Activated T-cell treated with anti-CD3 and anti-CD28 coated beads, Interleukin-2, amount 50 U/mL, for 72 hours (primary cell): ENCODE measurements around the gene PTPRK. TPM values are rescaled to one million over a fixed set of nuclear protein-coding genes. Genes with fewer than 3 reads are reported as not detected.

ENCODE experiments used
- ATAC-seq, 2 donors: fragments of 150-1000 bp; cut with Tn5 transposase; replicated peaks in 1 of 2; 2 replicates each; pipeline ENCODE4 v1.10.0; 2021; ENCODE audit warnings: moderate library complexity in 2 of 2, mild to moderate bottlenecking in 1 of 2
- DNase-seq, 2 donors: peaks; one replicate each; pipeline ENCODE4 v3.0.0; 2021 to 2022; ENCODE audit warnings: mixed read lengths in 1 of 2
- H3K27ac Mint-ChIP-seq: one replicate; pipeline ENCODE4 v1.8.0; 2022; ENCODE audit warnings: mild to moderate bottlenecking, moderate library complexity, mixed read lengths
- H3K27me3 Mint-ChIP-seq: one replicate; pipeline ENCODE4 v1.8.0; 2022; ENCODE audit warnings: low read depth, mixed read lengths
- H3K36me3 Mint-ChIP-seq, 2 donors: one replicate each; pipeline ENCODE4 v1.8.0; 2022; ENCODE audit warnings: mixed read lengths in 2 of 2, mild to moderate bottlenecking in 1 of 2; ENCODE audit not compliant: insufficient read depth in 2 of 2
- H3K4me1 Mint-ChIP-seq: one replicate; pipeline ENCODE4 v1.8.0; 2022; ENCODE audit warnings: low read depth, mixed read lengths
- H3K4me3 Mint-ChIP-seq, 2 donors: one replicate each; pipeline ENCODE4 v1.8.0; 2022; ENCODE audit warnings: mild to moderate bottlenecking in 2 of 2, mixed read lengths in 2 of 2, moderate library complexity in 2 of 2
- H3K9me3 Mint-ChIP-seq, 2 donors: one replicate each; pipeline ENCODE4 v1.8.0; 2022; ENCODE audit warnings: mixed read lengths in 2 of 2
- total RNA-seq, 2 donors: library from RNA; stranded (reverse); gene quantifications; one replicate each; pipeline ENCODE4 v1.2.3, GENCODE V29; 2022

Gene PTPRK
- total RNA-seq, 2 donors from 2014 or later = 3.8 to 6.4 TPM

DNA sequence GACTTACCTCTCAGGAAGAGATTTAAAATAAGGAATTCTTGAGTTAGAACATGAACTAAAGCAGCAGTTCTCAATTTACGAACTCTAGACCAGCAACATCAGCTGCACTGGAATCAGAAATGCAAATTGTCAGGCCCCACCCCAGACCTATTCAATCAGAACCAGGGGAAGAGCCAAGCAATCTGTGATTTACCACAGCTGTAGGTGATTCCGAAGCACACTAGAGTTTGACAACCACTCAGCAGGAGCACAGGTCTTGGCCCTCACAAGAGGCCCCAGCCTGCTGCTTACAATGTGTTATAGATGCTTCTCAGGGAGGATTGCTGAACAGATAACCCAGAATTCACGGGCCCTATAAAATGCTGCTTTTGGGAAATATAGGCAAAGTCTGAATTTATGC lies 279.2 kb downstream of the PTPRK start:
- H3K9me3 Mint-ChIP-seq = no peaks in the 10 kb centered on the region

DNA sequence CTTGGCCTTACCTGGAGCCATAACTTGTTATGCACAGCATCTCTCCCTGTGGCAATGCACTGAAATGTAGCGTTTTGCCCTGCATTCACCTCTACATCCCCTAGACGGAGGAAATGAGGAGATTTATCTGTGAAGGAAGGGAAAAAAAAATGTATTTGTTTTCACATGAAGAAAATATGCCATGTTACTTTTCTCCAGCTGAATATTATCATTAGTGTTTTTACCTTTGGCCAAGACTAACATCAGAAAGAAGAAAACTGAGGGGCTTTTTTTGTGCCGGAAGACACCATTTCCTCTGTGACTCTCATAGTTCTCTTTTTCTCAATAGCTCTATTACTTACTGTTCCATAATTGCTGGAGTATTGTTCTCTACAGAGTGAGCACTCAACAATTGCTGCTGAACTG lies 280.4 kb downstream of the PTPRK start:
- DNase-seq (no peak), ATAC-seq (no peak)
- H3K4me3 Mint-ChIP-seq = peak overlapping the region in 1 of 2 donors; percentile 31
- H3K9me3 Mint-ChIP-seq = no peaks in the 10 kb centered on the region
- no peaks in the 10 kb centered on the region for H3K27me3 Mint-ChIP-seq
- no peak overlapping the region for H3K27ac Mint-ChIP-seq
- H3K36me3 Mint-ChIP-seq = no peaks in the 10 kb centered on the region
- peaks cover 18% of the 10 kb centered on the region for H3K4me1 Mint-ChIP-seq

More for the DNA sequence above, 279.2 kb downstream of the PTPRK start:
- Mint-ChIP-seq H3K4me1 (peaks cover 18% of the 10 kb centered on the region), H3K27ac (no peak overlapping the region), H3K27me3 (no peaks in the 10 kb centered on the region), H3K36me3 (no peaks in the 10 kb centered on the region), H3K4me3 (peak overlapping the region in 1 of 2 donors; percentile 50)
- DNase-seq (no peak), ATAC-seq (no peak)

DNA sequence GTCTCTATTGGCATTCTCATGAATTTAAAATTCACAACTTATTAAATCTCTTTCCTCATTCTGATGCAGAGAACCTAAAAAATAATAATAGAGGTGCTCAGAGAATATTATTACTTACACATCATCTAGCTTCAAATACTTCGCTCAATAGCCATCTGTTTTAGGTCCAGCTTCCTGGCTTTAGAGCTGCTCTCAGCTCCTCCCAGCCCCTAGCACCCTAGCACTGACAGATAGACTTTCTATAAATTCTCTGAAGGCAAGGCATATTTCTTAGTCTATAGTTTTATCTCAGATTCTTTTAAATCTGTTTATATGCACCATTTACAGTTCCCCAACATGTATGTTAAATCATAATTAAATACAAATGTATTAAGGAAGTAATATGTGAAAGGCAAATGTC lies 281.3 kb downstream of the PTPRK start:
- DNase-seq (no peak), ATAC-seq (no peak)
- Mint-ChIP-seq H3K4me1 (peaks cover 10% of the 10 kb centered on the region), H3K9me3 (no peaks in the 10 kb centered on the region), H3K27me3 (no peaks in the 10 kb centered on the region), H3K4me3 (no peak overlapping the region), H3K36me3 (no peaks in the 10 kb centered on the region), H3K27ac (no peak overlapping the region)

DNA sequence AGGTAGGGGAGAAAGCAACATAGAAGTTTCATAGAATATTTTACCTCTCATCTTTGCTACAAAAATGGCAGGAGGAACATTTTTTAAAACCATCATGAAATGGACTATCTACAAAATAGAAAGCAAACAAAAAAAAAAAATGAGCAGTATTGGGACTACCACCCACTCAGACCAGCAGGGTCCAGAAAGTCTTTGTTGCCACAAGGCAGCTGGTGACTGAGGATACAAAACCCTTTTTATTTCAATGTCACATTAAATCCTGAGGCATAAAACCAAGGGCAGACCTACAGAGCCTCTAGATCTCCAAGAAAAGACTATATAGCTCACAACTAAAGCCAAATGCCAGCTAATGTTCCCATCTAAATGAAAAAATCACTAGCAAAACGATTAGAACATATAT lies 282.2 kb downstream of the PTPRK start:
- Mint-ChIP-seq H3K36me3 (no peaks in the 10 kb centered on the region), H3K27me3 (no peaks in the 10 kb centered on the region), H3K27ac (no peak overlapping the region), H3K4me1 (peaks cover 7% of the 10 kb centered on the region), H3K4me3 (no peak overlapping the region), H3K9me3 (peaks cover 0 to 2% of the 10 kb centered on the region in 2 donors)
- DNase-seq = no peak
- no peak for ATAC-seq

DNA sequence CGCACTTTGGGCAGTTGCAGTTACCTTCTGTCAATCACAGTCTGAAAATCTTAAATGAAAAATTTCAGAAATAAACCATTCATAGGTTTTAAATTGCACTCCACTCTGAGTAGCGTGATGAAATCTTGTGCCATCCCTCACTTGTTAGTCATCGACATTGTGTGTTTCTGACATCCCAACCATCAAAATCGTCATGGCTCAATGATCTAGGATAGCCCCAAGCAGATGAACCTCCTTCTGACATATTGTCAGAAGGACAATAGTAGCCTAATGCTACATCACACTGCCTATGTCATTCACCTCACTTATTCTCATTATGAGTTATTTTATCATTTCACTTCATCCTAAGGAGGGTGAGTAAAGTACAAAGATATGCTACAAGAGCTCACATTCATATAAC lies 284.8 kb downstream of the PTPRK start:
- Mint-ChIP-seq H3K27me3 (no peaks in the 10 kb centered on the region), H3K4me1 (no peaks in the 10 kb centered on the region)
- peak; percentile 4 to 36 for ATAC-seq

DNA sequence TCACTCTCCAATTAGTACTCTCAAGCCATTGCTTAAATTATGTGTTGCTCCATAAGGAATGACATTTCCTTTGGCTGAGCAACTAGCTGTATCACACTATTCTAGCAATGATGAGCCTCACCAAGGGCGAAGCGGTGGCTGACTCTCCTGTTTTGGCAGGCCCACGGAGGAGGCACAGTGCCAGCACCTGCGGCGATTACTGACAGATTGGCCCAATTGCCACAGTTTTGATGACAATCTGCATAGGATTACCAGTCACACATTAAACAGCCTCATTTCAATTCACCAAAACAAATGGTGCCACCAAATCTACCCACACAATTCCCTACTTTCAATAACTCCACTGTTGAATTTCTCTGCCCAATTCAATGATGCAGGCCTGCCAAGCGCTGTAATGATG lies 286.9 kb downstream of the PTPRK start:
- H3K4me1 Mint-ChIP-seq = no peaks in the 10 kb centered on the region
- no peaks in the 10 kb centered on the region for H3K36me3 Mint-ChIP-seq
- H3K27ac Mint-ChIP-seq = no peak overlapping the region

More for the DNA sequence above, 284.8 kb downstream of the PTPRK start:
- peaks cover 0 to 2% of the 10 kb centered on the region in 2 donors for H3K9me3 Mint-ChIP-seq
- no peaks in the 10 kb centered on the region for H3K36me3 Mint-ChIP-seq
- H3K27ac Mint-ChIP-seq = no peak overlapping the region
- H3K4me3 Mint-ChIP-seq = no peak overlapping the region
- no peak for DNase-seq

DNA sequence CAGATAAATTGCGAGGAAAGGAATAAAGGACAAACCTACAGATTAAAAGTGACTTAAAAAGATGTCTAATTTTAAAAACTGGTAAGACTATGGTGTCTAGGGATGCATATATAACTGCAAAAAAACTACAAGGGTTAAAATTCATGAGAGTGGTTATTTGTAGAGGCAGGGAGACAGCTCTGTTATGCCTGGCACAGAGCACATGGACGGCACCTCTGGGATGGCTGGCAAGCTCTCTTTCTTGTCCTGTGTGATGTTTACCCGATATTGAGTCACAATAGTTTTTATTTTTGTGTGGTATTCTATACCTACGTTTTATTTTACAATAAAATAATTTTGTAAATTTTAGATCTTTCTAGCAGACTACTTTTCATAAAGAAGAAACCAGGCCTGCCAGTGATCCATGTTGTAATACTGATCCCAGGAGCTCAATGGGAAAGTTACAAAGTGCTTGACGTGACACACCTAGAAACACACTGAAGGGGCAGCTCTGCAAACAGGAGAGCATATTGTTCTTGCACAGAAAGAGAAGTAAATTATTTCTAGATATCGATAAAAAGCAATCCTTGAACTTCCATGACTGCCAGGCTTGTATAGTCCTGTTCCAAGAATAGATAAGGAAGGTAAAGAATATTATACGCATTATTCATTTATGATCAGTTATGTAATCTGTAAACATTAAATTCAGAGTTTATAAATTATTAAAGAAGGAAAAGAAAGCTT lies 290.0 kb downstream of the PTPRK start:
- H3K4me1 Mint-ChIP-seq = no peaks in the 10 kb centered on the region
- H3K9me3 Mint-ChIP-seq = peaks cover 2% of the 10 kb centered on the region in 2 donors
- H3K27me3 Mint-ChIP-seq = peaks cover 4% of the 10 kb centered on the region
- H3K36me3 Mint-ChIP-seq = peaks cover 0 to 2% of the 10 kb centered on the region in 2 donors
- H3K27ac Mint-ChIP-seq = no peak overlapping the region
- no peak for DNase-seq
- no peak overlapping the region for H3K4me3 Mint-ChIP-seq
- no peak for ATAC-seq

More for the DNA sequence above, 286.9 kb downstream of the PTPRK start:
- H3K4me3 Mint-ChIP-seq = no peak overlapping the region
- ATAC-seq (no peak), DNase-seq (no peak)
- no peaks in the 10 kb centered on the region for H3K27me3 Mint-ChIP-seq
- H3K9me3 Mint-ChIP-seq = peaks cover 0 to 2% of the 10 kb centered on the region in 2 donors

DNA sequence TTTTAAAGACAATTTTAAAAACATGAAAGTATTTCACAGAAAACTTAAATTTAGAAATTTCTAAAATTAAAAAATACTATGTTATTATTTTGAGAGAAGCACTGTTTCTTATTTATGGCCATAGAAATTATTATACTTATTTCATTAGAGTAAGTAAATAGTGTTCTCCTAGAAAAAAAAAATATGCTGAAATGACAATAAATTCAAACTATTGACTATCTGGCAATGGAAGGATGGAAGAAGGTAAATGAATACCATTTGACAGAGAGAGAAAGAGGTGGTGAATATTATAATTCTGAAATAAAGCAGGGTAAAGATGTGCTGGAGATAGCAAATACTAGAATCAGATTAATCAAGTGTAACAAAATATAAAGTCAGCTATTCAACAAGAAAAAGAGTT lies 294.8 kb downstream of the PTPRK start:
- ATAC-seq (no peak), DNase-seq (no peak)
- Mint-ChIP-seq H3K9me3 (peaks cover 0 to 2% of the 10 kb centered on the region in 2 donors), H3K27ac (no peak overlapping the region), H3K4me1 (no peaks in the 10 kb centered on the region), H3K27me3 (peaks cover 4% of the 10 kb centered on the region), H3K4me3 (no peak overlapping the region), H3K36me3 (peaks cover 0 to 2% of the 10 kb centered on the region in 2 donors)

DNA sequence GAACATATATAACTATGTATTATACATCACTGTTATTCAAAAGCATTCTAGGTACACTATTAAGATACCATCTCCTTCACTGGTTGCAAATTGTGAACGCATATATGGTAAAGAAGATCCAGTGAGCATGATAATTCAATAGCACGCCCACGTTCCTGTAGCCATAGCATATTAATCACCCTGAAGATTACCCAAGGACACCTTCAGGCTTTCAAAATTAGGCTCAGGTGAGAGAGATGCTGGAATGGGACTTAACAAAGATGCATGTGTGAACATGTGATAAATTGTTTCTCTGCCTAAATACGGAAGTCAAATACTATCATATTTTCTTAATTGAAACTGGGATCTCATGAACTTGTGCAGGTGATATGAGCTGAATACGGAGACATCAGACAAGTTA lies 303.5 kb downstream of the PTPRK start:
- ATAC-seq = no peak

DNA sequence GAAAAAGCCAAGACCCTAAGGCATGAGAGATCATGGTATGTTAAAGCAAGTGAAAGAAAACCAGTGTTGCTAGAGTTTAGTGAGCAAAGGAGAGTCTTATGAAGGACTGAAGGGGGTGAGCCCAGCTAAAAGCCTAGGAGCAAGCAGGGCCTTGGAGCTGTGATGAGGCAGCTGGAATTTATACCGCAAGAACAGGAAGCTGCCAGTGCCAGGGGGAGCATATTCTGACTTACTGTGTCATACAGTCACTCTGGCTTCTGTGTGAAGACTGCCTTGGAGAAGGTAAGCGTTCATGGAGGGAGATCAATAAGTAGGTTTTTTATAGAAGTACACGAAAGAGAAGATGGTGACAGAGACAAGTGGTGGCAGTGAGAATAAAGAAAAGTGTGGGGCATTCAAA lies 310.6 kb downstream of the PTPRK start:
- Mint-ChIP-seq H3K27ac (no peak overlapping the region), H3K27me3 (no peaks in the 10 kb centered on the region), H3K9me3 (peaks cover 0 to 3% of the 10 kb centered on the region in 2 donors), H3K36me3 (peaks cover 0 to 4% of the 10 kb centered on the region in 2 donors), H3K4me1 (no peaks in the 10 kb centered on the region), H3K4me3 (no peak overlapping the region)
- DNase-seq = no peak
- no peak for ATAC-seq

More for the DNA sequence above, 303.5 kb downstream of the PTPRK start:
- no peak for DNase-seq
- Mint-ChIP-seq H3K9me3 (no peaks in the 10 kb centered on the region), H3K4me1 (no peaks in the 10 kb centered on the region), H3K36me3 (peaks cover 0 to 2% of the 10 kb centered on the region in 2 donors), H3K27ac (no peak overlapping the region), H3K27me3 (no peaks in the 10 kb centered on the region), H3K4me3 (no peak overlapping the region)

DNA sequence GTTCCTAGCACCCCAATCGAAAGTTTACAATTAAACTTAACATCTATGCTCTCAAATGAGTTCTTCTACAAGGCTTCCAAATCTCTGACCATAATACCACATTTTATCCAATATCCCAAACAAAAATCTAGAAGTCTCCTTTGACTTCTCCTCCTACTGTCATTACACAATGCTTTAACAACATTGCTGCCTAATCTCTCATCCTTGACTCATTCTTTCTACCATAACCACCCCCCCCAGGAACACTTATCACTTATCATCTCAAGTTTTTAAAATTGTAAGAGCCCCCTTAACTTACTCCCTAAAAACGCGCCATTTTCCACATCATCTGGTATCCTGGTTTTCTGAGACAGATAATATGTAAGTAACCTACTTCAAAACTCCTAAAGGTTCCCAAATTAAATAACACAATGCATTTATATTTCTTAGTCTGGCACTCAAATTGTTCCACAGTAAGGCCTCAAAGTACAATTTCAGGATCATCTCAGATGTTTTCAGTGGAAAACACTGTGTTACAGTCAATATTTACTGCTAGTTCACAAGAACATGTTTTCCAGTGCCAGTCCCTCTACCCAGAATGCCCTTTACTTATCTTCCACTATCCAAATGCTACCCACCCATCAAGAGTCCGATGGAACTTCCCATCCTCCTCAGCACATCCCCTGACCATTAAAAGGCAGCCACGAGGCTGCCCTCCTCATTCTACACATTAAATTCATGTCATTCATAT lies 311.4 kb downstream of the PTPRK start:
- Mint-ChIP-seq H3K4me1 (no peaks in the 10 kb centered on the region), H3K36me3 (peaks cover 0 to 4% of the 10 kb centered on the region in 2 donors), H3K27me3 (no peaks in the 10 kb centered on the region), H3K4me3 (no peak overlapping the region), H3K9me3 (peaks cover 0 to 3% of the 10 kb centered on the region in 2 donors), H3K27ac (no peak overlapping the region)
- no peak for DNase-seq
- ATAC-seq = no peak

DNA sequence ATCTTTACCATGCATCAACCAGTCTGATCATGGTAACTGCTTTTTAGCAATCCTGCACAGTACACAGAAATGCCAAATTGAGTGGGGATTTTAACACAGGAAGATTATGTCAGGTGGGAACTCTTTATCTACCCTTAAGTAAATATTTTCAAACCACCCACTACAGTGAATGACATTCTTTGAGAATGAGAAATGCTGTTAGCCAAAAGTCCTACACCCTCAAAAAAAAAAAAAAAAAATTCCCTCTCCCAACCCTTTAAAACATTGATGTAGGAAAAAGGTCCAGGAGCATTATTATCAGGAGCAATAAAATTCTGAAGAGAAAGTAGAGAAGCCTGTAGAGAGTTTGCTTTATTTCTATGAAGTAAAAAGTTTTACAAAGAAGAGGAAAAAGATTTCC lies 312.3 kb downstream of the PTPRK start:
- Mint-ChIP-seq H3K4me3 (no peak overlapping the region), H3K9me3 (peaks cover under 1 to 3% of the 10 kb centered on the region in 2 donors), H3K27ac (no peak overlapping the region), H3K36me3 (peaks cover 0 to 4% of the 10 kb centered on the region in 2 donors), H3K4me1 (no peaks in the 10 kb centered on the region), H3K27me3 (no peaks in the 10 kb centered on the region)
- DNase-seq (no peak), ATAC-seq (no peak)

DNA sequence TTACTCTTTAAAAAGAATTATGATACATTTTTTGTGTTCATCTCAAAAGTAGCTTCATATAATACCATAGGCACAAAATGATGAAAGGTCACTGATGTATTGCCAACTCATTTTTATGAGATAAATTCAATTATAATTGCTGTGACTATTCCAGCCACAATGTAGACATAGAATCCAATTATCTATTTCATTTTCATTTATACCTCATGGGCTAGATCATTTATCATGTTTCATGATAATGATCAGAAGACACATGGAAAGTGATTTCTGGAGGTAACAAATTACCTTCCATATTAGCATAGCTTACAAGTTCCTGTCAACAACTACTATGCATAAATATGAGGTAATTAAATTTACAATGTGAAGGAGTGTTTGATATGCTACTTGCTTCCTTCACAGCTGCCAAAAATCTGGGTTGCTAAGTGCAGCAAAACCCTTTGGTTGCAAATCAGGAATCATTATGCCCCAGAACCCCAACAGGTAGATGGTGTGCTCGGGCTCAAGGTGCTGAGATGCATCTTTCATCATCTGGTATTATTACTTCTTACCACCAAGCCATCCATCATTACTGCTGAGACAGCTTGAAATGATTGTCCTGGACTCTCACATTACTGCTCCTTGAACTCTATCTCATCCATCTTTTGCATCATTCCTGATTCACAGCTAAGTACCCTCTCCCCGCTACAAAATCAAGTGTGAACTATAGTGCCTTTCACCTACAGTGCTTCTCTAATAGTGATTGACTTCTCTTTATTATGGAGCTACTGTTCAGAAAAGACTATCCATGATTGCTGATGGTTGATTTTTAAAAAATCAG lies 313.6 kb downstream of the PTPRK start:
- Mint-ChIP-seq H3K27ac (no peak overlapping the region), H3K4me3 (no peak overlapping the region), H3K9me3 (peaks cover 3 to 6% of the 10 kb centered on the region in 2 donors), H3K4me1 (no peaks in the 10 kb centered on the region), H3K27me3 (no peaks in the 10 kb centered on the region), H3K36me3 (peaks cover 0 to 4% of the 10 kb centered on the region in 2 donors)
- no peak for ATAC-seq
- no peak for DNase-seq
